Measurements from ENCODE around the gene RNF40.

RNF40 gene

DNA sequence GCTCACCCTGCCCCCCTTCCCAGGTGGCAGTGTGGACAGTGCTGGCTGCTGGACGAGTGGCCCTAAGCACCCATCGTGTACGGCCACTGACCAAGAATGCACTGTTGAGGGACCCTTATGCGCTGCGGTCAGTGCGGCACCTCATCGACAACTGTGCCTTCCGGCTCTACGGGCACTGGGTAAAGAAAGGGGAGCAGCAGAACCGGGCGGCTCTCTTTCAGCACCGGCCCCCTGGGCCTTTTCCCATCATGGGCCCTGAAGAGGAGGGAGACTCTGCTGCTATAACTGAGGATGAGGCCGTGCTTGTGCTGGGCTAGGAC lies 5.4 kb upstream of the RNF40 start:
- H3K56ac ChIP-seq (ENCODE audit: low read length) = no peak overlapping the region
- H3K79me2 ChIP-seq (ENCODE audit: control insufficient read depth, insufficient read depth, low read length) = no peaks in the 10 kb centered on the region
- no peak overlapping the region for H2BK5ac ChIP-seq (ENCODE audit: low read length)
- H3K36me3 ChIP-seq (ENCODE audit: control insufficient read depth, insufficient read depth, low read length) = peaks cover 10% of the 10 kb centered on the region
- no peak overlapping the region for H3K4me2 ChIP-seq (ENCODE audit: low read length)
- no peak overlapping the region for H3K4me3 ChIP-seq (ENCODE audit: low read length)
- no peak overlapping the region for H3K18ac ChIP-seq (ENCODE audit: low read length)
- DNase-seq = no peak
- H2AK5ac ChIP-seq (ENCODE audit: low read length) = no peak overlapping the region
- WGBS (ENCODE audit: extremely low coverage, insufficient coverage, low lambda C conversion rate) = no CpG with 5 or more reads among the region's 13 CpGs
- H3K4me1 ChIP-seq (ENCODE audit: control insufficient read depth, low read depth, low read length) = no peaks in the 10 kb centered on the region
- H3K23ac ChIP-seq (ENCODE audit: low read length) = no peak overlapping the region
- no peak overlapping the region for H2BK15ac ChIP-seq (replicated peaks; ENCODE audit: low read depth)
- no peak overlapping the region for H4K5ac ChIP-seq (ENCODE audit: low read length)
- no peak overlapping the region for H3K27ac ChIP-seq (ENCODE audit: low read depth, low read length)
- H3K27me3 ChIP-seq (ENCODE audit: insufficient read depth, low read length, poor library complexity) = no peaks in the 10 kb centered on the region
- no peak overlapping the region for H3K4ac ChIP-seq (ENCODE audit: low read depth, low read length)
- no peak overlapping the region for H3K9ac ChIP-seq (ENCODE audit: low read length)
- H2BK120ac ChIP-seq (ENCODE audit: low read depth, low read length) = no peak overlapping the region
- no peak overlapping the region for H4K8ac ChIP-seq (ENCODE audit: low read depth, low read length)
- no peaks in the 10 kb centered on the region for H3K79me1 ChIP-seq (ENCODE audit: low read length)

DNA sequence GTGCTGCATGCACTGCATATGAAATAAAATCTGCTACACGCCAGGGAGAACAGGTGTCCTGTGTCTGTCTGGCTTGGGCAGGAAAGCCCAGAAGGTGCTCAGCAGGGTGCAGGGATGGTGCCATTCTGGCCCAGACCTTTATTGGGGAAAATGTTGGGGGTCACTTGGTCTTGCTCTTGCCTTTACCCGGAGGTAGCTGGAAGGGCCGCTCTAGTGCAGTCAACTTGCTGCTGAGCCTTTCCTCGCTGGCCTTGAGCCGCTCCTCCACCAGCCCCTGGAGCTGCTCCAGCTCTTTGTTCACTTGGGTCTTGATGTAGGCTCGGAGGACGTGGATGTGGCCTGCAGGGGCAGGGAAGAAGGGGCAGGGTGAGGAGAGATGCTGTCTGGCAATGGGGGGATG lies 4.8 kb upstream of the RNF40 start:
- Histone ChIP-seq H3K27me3 (ENCODE audit: insufficient read depth, low read length, poor library complexity) (no peaks in the 10 kb centered on the region), H3K23ac (ENCODE audit: low read length) (no peak overlapping the region), H3K79me2 (ENCODE audit: control insufficient read depth, insufficient read depth, low read length) (no peaks in the 10 kb centered on the region), H3K18ac (ENCODE audit: low read length) (no peak overlapping the region), H3K4me2 (ENCODE audit: low read length) (no peak overlapping the region), H2BK5ac (ENCODE audit: low read length) (no peak overlapping the region), H4K8ac (ENCODE audit: low read depth, low read length) (no peak overlapping the region), H3K4me3 (ENCODE audit: low read length) (no peak overlapping the region), H2AK5ac (ENCODE audit: low read length) (no peak overlapping the region), H3K36me3 (ENCODE audit: control insufficient read depth, insufficient read depth, low read length) (peaks cover 10% of the 10 kb centered on the region), H3K4me1 (ENCODE audit: control insufficient read depth, low read depth, low read length) (no peaks in the 10 kb centered on the region), H3K56ac (ENCODE audit: low read length) (no peak overlapping the region), H4K5ac (ENCODE audit: low read length) (no peak overlapping the region), H2BK15ac (replicated peaks; ENCODE audit: low read depth) (no peak overlapping the region), H3K4ac (ENCODE audit: low read depth, low read length) (no peak overlapping the region), H3K27ac (ENCODE audit: low read depth, low read length) (no peak overlapping the region), H3K79me1 (ENCODE audit: low read length) (no peaks in the 10 kb centered on the region), H3K9ac (ENCODE audit: low read length) (no peak overlapping the region), H2BK120ac (ENCODE audit: low read depth, low read length) (no peak overlapping the region)
- no peak for DNase-seq
- WGBS (ENCODE audit: extremely low coverage, insufficient coverage, low lambda C conversion rate) = no CpG with 5 or more reads among the region's 7 CpGs

DNA sequence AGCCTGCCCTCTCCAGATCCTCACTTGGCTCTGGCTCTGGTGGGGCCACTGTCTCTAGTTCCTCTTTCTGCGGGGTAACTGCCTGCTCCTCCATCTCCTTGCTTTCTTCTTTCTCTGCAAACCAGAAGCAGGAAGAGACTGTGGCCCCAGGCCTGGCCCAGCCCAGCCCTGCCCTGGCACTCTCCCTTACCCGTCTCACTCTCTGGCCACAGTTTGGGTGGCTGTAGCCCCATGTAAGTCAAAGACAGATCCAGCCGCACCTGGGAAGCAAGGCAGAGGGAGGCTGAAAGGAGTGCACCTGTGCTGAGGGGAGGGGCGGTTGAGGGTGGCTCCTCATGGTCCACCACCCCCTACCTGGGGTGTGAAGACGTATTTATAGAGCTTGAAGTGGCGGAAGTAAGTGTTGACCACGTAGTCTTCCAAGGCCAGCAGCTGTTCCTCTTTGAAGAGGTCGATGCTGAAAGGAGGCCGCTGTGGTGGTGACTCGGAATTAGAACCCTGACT lies 3.1 kb upstream of the RNF40 start:
- H3K18ac ChIP-seq (ENCODE audit: low read length) = no peak overlapping the region
- H3K4me3 ChIP-seq (ENCODE audit: low read length) = no peak overlapping the region
- peaks cover 14% of the 10 kb centered on the region for H3K79me2 ChIP-seq (ENCODE audit: control insufficient read depth, insufficient read depth, low read length)
- WGBS (ENCODE audit: extremely low coverage, insufficient coverage, low lambda C conversion rate) = no CpG with 5 or more reads among the region's 10 CpGs
- H3K4ac ChIP-seq (ENCODE audit: low read depth, low read length) = no peak overlapping the region
- H3K79me1 ChIP-seq (ENCODE audit: low read length) = peaks cover 9% of the 10 kb centered on the region
- H3K23ac ChIP-seq (ENCODE audit: low read length) = no peak overlapping the region
- no peak overlapping the region for H3K27ac ChIP-seq (ENCODE audit: low read depth, low read length)
- no peak overlapping the region for H2BK120ac ChIP-seq (ENCODE audit: low read depth, low read length)
- H4K5ac ChIP-seq (ENCODE audit: low read length) = no peak overlapping the region
- H3K4me1 ChIP-seq (ENCODE audit: control insufficient read depth, low read depth, low read length) = no peaks in the 10 kb centered on the region
- H2BK5ac ChIP-seq (ENCODE audit: low read length) = no peak overlapping the region
- no peak overlapping the region for H3K9ac ChIP-seq (ENCODE audit: low read length)
- no peak overlapping the region for H2AK5ac ChIP-seq (ENCODE audit: low read length)
- no peak for DNase-seq
- H3K4me2 ChIP-seq (ENCODE audit: low read length) = no peak overlapping the region
- H3K27me3 ChIP-seq (ENCODE audit: insufficient read depth, low read length, poor library complexity) = no peaks in the 10 kb centered on the region
- peaks cover 6% of the 10 kb centered on the region for H3K36me3 ChIP-seq (ENCODE audit: control insufficient read depth, insufficient read depth, low read length)
- H2BK15ac ChIP-seq (replicated peaks; ENCODE audit: low read depth) = no peak overlapping the region
- no peak overlapping the region for H3K56ac ChIP-seq (ENCODE audit: low read length)
- H4K8ac ChIP-seq (ENCODE audit: low read depth, low read length) = no peak overlapping the region

DNA sequence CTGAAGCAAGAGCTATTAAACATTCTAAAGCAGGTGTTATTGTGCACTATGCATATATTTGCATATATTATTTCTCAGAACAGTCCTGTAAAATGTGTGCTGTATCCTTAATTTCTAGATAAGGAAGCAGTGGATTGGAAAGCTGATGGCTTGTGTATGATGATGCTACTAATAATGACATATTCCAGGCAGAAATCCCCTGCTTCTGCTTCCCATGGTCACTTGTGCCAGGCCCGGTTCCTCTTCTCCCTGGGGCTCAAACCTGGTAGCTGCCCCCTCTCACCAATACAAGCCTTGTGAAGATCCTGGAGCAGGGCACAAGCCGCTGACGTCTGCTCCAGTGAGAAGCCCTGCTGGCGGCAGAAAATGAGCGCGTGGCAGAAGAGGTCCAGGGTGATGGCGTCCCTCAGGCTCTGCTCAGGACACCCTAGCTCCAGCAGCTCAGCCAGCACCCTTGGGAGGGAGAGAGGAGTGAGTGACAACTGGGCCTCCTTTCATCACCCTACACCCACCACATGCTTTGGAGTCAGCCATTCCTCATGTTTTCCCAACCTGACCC lies 2.0 kb upstream of the RNF40 start:
- WGBS (ENCODE audit: extremely low coverage, insufficient coverage, low lambda C conversion rate) = no CpG with 5 or more reads among the region's 7 CpGs
- no peak overlapping the region for H2BK15ac ChIP-seq (replicated peaks; ENCODE audit: low read depth)
- no peak overlapping the region for H3K4me2 ChIP-seq (ENCODE audit: low read length)
- no peak overlapping the region for H3K56ac ChIP-seq (ENCODE audit: low read length)
- no peak overlapping the region for H4K5ac ChIP-seq (ENCODE audit: low read length)
- peaks cover 4% of the 10 kb centered on the region for H3K36me3 ChIP-seq (ENCODE audit: control insufficient read depth, insufficient read depth, low read length)
- no peak overlapping the region for H2BK5ac ChIP-seq (ENCODE audit: low read length)
- no peak for DNase-seq
- peaks cover 13% of the 10 kb centered on the region for H3K79me1 ChIP-seq (ENCODE audit: low read length)
- H3K79me2 ChIP-seq (ENCODE audit: control insufficient read depth, insufficient read depth, low read length) = peaks cover 15% of the 10 kb centered on the region
- no peak overlapping the region for H3K18ac ChIP-seq (ENCODE audit: low read length)
- H3K9ac ChIP-seq (ENCODE audit: low read length) = no peak overlapping the region
- H3K23ac ChIP-seq (ENCODE audit: low read length) = no peak overlapping the region
- H2BK120ac ChIP-seq (ENCODE audit: low read depth, low read length) = no peak overlapping the region
- H2AK5ac ChIP-seq (ENCODE audit: low read length) = no peak overlapping the region
- no peak overlapping the region for H4K8ac ChIP-seq (ENCODE audit: low read depth, low read length)
- no peak overlapping the region for H3K4me3 ChIP-seq (ENCODE audit: low read length)
- no peaks in the 10 kb centered on the region for H3K4me1 ChIP-seq (ENCODE audit: control insufficient read depth, low read depth, low read length)
- H3K27me3 ChIP-seq (ENCODE audit: insufficient read depth, low read length, poor library complexity) = no peaks in the 10 kb centered on the region
- no peak overlapping the region for H3K4ac ChIP-seq (ENCODE audit: low read depth, low read length)
- no peak overlapping the region for H3K27ac ChIP-seq (ENCODE audit: low read depth, low read length)

DNA sequence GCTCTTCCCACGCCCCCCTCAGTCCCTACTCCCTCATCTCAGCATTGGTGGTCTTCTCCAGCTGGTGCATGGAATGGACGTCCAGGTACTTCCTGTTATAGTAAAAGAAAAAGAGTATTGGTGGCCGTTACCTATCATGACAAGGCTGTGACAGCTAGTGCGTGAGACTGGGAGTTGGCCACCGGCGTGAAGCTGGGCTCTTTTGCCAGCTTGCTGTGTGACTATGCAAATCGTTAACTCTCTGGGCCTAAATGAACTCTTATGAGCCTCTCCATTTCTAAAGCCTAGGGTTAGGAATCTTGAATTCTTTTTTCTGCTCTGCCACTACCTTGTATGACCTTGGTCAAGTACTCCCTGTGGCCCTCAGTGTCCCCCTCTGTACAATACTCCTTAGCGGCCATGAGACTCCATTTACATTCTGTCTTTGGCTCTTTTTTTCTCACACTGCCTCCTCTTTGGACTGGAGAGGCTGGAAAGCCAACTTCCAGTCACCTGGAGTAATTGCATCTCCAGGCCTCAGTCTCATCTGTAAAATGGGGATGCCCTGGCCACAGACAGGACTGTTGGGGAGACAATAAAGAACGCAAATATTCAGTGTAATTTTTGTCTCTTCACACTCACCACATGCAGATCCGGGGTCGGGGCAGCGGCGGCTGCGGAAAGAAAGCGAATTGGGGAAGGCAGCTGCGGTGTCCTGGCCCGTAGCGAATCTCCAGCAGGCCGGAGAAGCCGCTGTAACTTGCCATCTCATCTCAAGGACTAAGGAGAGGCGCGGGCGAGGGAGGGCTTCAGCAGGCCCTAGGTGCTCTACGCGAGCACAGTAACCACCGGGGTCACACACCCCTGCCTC lies 1.3 kb upstream of the RNF40 start:
- H4K8ac ChIP-seq (ENCODE audit: low read depth, low read length) = no peak overlapping the region
- no CpG with 5 or more reads among the region's 26 CpGs for WGBS (ENCODE audit: extremely low coverage, insufficient coverage, low lambda C conversion rate)
- no peak overlapping the region for H3K18ac ChIP-seq (ENCODE audit: low read length)
- H3K27me3 ChIP-seq (ENCODE audit: insufficient read depth, low read length, poor library complexity) = no peaks in the 10 kb centered on the region
- peaks cover 15% of the 10 kb centered on the region for H3K79me2 ChIP-seq (ENCODE audit: control insufficient read depth, insufficient read depth, low read length)
- peak overlapping the region; percentile 86 for H3K9ac ChIP-seq (ENCODE audit: low read length)
- no peaks in the 10 kb centered on the region for H3K4me1 ChIP-seq (ENCODE audit: control insufficient read depth, low read depth, low read length)
- H2BK15ac ChIP-seq (replicated peaks; ENCODE audit: low read depth) = no peak overlapping the region
- H3K4me3 ChIP-seq (ENCODE audit: low read length) = peak overlapping the region; percentile 85
- no peak overlapping the region for H3K4ac ChIP-seq (ENCODE audit: low read depth, low read length)
- no peak overlapping the region for H2BK120ac ChIP-seq (ENCODE audit: low read depth, low read length)
- H3K79me1 ChIP-seq (ENCODE audit: low read length) = peaks cover 15% of the 10 kb centered on the region
- no peak overlapping the region for H4K5ac ChIP-seq (ENCODE audit: low read length)
- no peak overlapping the region for H2BK5ac ChIP-seq (ENCODE audit: low read length)
- DNase-seq = no peak
- peak overlapping the region; percentile 93 for H3K56ac ChIP-seq (ENCODE audit: low read length)
- peaks cover 7% of the 10 kb centered on the region for H3K36me3 ChIP-seq (ENCODE audit: control insufficient read depth, insufficient read depth, low read length)
- no peak overlapping the region for H3K23ac ChIP-seq (ENCODE audit: low read length)
- no peak overlapping the region for H3K27ac ChIP-seq (ENCODE audit: low read depth, low read length)
- H2AK5ac ChIP-seq (ENCODE audit: low read length) = no peak overlapping the region
- peak overlapping the region; percentile 95 for H3K4me2 ChIP-seq (ENCODE audit: low read length)

All from mesendoderm (in vitro differentiated cells).